Measurements from ENCODE around the gene BLTP2.

DNA sequence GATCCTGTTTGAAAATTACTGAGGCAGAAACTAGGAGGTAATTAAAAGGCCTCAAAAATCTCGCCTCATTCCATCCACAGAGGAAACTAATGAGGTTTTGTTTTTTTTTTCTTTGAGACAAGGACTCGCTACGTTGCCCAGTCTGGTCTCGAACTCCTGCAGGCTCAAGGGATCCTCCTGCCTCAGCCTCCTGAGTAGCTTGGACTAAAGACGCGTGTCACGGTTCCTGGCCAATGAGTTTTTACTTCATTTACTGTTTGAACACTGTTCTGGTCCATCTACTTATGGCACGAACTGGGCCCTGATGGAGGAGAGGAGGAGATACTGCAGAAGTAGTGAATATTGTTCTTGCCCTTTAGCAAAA lies 600 bp upstream of the BLTP2 start:
- TF ChIP-seq, protein P1, sequence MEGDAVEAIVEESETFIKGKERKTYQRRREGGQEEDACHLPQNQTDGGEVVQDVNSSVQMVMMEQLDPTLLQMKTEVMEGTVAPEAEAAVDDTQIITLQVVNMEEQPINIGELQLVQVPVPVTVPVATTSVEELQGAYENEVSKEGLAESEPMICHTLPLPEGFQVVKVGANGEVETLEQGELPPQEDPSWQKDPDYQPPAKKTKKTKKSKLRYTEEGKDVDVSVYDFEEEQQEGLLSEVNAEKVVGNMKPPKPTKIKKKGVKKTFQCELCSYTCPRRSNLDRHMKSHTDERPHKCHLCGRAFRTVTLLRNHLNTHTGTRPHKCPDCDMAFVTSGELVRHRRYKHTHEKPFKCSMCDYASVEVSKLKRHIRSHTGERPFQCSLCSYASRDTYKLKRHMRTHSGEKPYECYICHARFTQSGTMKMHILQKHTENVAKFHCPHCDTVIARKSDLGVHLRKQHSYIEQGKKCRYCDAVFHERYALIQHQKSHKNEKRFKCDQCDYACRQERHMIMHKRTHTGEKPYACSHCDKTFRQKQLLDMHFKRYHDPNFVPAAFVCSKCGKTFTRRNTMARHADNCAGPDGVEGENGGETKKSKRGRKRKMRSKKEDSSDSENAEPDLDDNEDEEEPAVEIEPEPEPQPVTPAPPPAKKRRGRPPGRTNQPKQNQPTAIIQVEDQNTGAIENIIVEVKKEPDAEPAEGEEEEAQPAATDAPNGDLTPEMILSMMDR (IDR thresholded peaks at IDR 0.05; ENCODE audit: low read depth, low read length), result no peak
- TF ChIP-seq POLR2A (IDR thresholded peaks at IDR 0.05; ENCODE audit: extremely low read depth, insufficient read length), result no peak

All from NB4 (cell line).